Ishikawa (cell line): ENCODE results near the gene PPP2CA.

ENCODE experiments used
- CEBPB ChIP-seq: IDR thresholded peaks from 2 replicates; pipeline ENCODE4 v1.6.1; 2012
- CREB1 ChIP-seq: IDR thresholded peaks from 2 replicates; pipeline ENCODE4 v1.6.1; 2012; ENCODE audit warnings: low read depth
- EGR1 ChIP-seq: IDR thresholded peaks from 2 replicates; pipeline ENCODE4 v1.6.1; 2012
- EP300 ChIP-seq: IDR thresholded peaks from 2 replicates; pipeline ENCODE4 v1.6.1; 2012; ENCODE audit warnings: borderline replicate concordance
- FOXM1 ChIP-seq: IDR thresholded peaks from 2 replicates; pipeline ENCODE4 v1.6.1; 2012; ENCODE audit warnings: low read depth, borderline replicate concordance
- NFIC ChIP-seq: IDR thresholded peaks from 2 replicates; pipeline ENCODE4 v1.6.1; 2012
- RAD21 ChIP-seq: IDR thresholded peaks from 2 replicates; pipeline ENCODE4 v1.6.1; 2012; ENCODE audit warnings: low read depth
- TAF1 ChIP-seq: IDR thresholded peaks from 2 replicates; pipeline ENCODE4 v1.6.1; 2012; ENCODE audit warnings: low read depth, mild to moderate bottlenecking
- TCF12 ChIP-seq: IDR thresholded peaks from 2 replicates; pipeline ENCODE4 v1.6.1; 2012; ENCODE audit warnings: low read depth
- TEAD4 ChIP-seq: IDR thresholded peaks from 2 replicates; pipeline ENCODE4 v1.6.1; 2012
- YY1 ChIP-seq: IDR thresholded peaks from 2 replicates; pipeline ENCODE4 v1.6.1; 2012; ENCODE audit warnings: low read depth
- ZBTB7A ChIP-seq: IDR thresholded peaks from 2 replicates; pipeline ENCODE4 v1.6.1; 2012; ENCODE audit warnings: low read depth
- TF ChIP-seq, protein P1 (sequence below): IDR thresholded peaks from 2 replicates; pipeline ENCODE4 v1.6.1; 2012
- TF ChIP-seq, protein P2 (sequence below): IDR thresholded peaks from 2 replicates; pipeline ENCODE4 v1.6.1; 2012; ENCODE audit warnings: low read depth, mild to moderate bottlenecking
- TF ChIP-seq, protein P3 (sequence below): IDR thresholded peaks from 2 replicates; pipeline ENCODE4 v1.6.1; 2012

The PPP2CA gene

DNA sequence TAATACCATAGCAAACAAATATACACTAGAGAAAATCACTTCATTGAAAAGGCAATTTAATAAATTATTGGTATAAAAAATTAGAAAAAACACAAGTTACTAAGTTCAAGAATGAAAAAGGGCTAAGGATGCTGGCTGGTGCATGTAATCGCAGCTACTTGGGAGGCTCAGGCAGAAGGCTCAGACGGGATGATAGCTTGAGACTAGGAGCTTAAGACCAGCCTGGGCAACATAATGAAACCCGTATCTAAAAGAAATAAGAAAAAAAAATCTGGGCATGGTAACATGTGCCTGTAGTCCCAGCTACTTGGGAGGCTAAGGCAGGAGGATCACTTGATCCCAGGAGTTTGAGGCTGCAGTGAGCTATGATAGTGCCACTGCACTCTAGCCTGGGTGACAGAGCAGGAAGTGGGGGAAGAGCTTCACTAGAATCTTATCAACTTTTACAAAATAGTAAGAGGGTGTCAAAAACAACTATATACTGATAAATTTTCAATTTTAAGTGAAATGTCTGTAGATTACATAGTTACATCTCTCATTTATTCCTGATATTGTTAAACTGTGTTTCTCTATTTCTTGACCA is 42.2 kb upstream of the PPP2CA start:
- TF ChIP-seq EGR1 (no peak), NFIC (no peak), FOXM1 (no peak), TAF1 (no peak), TEAD4 (no peak)

DNA sequence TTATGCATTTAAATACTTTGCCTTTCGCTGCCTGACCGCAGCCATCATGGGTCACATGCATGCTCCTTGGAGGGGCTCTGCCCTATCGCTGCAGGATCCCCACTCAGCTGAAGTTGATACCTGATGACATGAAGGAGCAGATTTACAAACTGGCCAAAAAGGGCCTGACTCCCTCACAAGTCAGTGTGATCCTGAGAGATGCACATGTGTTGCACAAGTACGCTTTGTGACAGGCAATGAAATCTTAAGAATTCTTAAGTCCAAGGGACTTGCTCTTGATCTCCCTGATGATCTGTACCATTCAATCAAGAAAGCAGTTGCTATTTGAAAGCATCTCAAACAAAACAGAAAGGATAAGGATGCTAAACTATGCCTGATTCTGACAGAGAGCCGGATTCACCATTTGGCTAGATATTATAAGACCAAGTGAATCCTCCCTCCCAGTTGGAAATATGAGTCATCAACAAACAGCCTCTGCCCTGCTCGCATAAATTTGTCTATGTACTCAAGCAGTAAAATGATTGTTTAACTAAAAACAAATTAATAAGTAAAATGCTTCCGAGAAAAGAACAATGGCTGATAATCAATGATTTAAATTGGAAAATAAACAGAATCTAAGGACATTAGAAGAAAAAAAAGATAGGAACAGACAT is 41.6 kb upstream of the PPP2CA start:
- TF ChIP-seq, protein P1, sequence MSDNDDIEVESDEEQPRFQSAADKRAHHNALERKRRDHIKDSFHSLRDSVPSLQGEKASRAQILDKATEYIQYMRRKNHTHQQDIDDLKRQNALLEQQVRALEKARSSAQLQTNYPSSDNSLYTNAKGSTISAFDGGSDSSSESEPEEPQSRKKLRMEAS = no peak
- TF ChIP-seq TEAD4 (no peak), FOXM1 (no peak), EGR1 (no peak), NFIC (no peak), ZBTB7A (no peak), CREB1 (no peak), YY1 (no peak), RAD21 (no peak), EP300 (no peak), CEBPB (no peak), TCF12 (no peak), TAF1 (no peak)
- TF ChIP-seq, protein P2, sequence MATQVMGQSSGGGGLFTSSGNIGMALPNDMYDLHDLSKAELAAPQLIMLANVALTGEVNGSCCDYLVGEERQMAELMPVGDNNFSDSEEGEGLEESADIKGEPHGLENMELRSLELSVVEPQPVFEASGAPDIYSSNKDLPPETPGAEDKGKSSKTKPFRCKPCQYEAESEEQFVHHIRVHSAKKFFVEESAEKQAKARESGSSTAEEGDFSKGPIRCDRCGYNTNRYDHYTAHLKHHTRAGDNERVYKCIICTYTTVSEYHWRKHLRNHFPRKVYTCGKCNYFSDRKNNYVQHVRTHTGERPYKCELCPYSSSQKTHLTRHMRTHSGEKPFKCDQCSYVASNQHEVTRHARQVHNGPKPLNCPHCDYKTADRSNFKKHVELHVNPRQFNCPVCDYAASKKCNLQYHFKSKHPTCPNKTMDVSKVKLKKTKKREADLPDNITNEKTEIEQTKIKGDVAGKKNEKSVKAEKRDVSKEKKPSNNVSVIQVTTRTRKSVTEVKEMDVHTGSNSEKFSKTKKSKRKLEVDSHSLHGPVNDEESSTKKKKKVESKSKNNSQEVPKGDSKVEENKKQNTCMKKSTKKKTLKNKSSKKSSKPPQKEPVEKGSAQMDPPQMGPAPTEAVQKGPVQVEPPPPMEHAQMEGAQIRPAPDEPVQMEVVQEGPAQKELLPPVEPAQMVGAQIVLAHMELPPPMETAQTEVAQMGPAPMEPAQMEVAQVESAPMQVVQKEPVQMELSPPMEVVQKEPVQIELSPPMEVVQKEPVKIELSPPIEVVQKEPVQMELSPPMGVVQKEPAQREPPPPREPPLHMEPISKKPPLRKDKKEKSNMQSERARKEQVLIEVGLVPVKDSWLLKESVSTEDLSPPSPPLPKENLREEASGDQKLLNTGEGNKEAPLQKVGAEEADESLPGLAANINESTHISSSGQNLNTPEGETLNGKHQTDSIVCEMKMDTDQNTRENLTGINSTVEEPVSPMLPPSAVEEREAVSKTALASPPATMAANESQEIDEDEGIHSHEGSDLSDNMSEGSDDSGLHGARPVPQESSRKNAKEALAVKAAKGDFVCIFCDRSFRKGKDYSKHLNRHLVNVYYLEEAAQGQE = no peak
- TF ChIP-seq, protein P3, sequence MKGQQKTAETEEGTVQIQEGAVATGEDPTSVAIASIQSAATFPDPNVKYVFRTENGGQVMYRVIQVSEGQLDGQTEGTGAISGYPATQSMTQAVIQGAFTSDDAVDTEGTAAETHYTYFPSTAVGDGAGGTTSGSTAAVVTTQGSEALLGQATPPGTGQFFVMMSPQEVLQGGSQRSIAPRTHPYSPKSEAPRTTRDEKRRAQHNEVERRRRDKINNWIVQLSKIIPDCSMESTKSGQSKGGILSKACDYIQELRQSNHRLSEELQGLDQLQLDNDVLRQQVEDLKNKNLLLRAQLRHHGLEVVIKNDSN = no peak

DNA sequence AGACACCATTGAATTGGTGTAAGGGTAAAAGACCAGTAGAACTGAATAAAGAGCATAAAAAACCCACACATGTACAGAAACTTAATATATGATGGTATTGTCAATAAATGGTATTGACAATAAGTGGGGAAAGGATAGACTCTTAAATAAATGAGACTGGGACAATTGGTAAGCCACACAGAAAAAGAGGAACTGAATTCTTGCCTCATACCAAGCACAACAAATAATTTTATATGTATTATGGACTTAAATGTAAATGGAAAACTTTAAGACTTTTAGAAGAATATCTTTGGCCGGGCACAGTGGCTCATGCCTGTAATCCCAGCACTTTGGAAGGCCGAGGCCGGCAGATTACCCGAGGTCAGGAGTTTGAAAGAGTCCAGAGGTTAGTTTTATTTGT is 37.9 kb upstream of the PPP2CA start:
- TF ChIP-seq, protein P2 = no peak
- TF ChIP-seq RAD21 = no peak
- TF ChIP-seq EGR1 = no peak
- TF ChIP-seq ZBTB7A = no peak
- TF ChIP-seq TCF12 = no peak
- TF ChIP-seq TEAD4 = no peak
- no peak for TF ChIP-seq FOXM1
- TF ChIP-seq EP300 = no peak
- no peak for TF ChIP-seq CREB1

DNA sequence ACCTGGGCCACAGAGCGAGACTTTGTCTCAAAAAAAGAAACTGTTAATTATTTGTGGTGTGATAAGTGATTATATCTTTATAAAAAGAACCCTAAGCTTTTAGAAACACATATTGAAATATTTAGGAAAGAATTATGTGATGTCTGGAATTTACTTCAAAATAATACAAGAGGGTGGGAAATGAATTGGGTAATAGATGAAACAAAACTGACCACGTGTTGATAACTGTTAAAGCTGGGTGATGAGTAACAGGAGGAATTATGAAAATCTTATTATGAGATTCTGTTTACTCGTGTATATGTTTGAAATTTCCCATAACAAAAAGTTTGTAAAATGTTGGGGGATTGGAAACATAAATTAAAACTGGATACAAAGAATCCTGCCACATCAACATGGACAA is 33.0 kb upstream of the PPP2CA start:
- TF ChIP-seq, protein P3 = no peak
- no peak for TF ChIP-seq CREB1
- TF ChIP-seq FOXM1 = no peak
- no peak for TF ChIP-seq NFIC
- no peak for TF ChIP-seq EP300
- TF ChIP-seq YY1 = no peak
- no peak for TF ChIP-seq ZBTB7A

DNA sequence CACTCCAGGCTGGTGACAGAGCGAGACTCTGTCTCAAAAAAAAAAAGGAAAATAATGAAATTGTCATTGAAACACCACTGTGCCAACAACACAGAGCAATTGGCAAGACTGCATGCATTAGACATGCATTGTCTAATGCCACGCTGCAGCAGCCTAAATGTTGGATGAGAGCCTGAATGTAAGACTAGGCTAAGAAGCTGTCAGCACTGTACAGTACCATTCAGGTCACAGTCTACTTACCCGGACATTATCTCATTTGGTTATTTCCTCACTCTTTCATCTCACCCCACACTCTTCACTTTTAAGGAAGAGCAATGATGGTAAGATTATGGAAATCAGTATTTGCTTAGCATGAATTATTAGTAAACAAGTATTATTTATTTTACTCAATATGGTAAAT is 31.3 kb upstream of the PPP2CA start:
- TF ChIP-seq TEAD4 = no peak
- no peak for TF ChIP-seq TCF12
- TF ChIP-seq NFIC = no peak
- TF ChIP-seq YY1 = no peak
- TF ChIP-seq EP300 = no peak
- no peak for TF ChIP-seq CEBPB
- TF ChIP-seq FOXM1 = no peak
- no peak for TF ChIP-seq CREB1
- TF ChIP-seq TAF1 = no peak
- no peak for TF ChIP-seq ZBTB7A
- TF ChIP-seq, protein P3 = no peak
